Cardiac fibroblast (primary cell): Measurements from ENCODE around the gene ADCK1.

Experiments
- DNase-seq, 2 donors: peaks; one replicate each; pipeline versions ENCODE4 v3.0.0 to v3.0.0-alpha.2; 2010; ENCODE audit warnings: low read depth in 2 of 2
- H3K4me3 ChIP-seq, 2 donors: replicated peaks in 1 of 2; 1 replicate in 1 of 2; 2 replicates in 1 of 2; pipeline ENCODE4 v1.5.1; 2011; ENCODE audit warnings: low read depth in 2 of 2, low read length in 2 of 2, mild to moderate bottlenecking in 2 of 2, moderate library complexity in 1 of 2
- TF ChIP-seq, protein P1 (sequence below): IDR thresholded peaks from one replicate; pipeline ENCODE4 v1.5.1; 2011; ENCODE audit warnings: low read depth, mild to moderate bottlenecking, low read length, inconsistent platforms

Gene ADCK1

DNA sequence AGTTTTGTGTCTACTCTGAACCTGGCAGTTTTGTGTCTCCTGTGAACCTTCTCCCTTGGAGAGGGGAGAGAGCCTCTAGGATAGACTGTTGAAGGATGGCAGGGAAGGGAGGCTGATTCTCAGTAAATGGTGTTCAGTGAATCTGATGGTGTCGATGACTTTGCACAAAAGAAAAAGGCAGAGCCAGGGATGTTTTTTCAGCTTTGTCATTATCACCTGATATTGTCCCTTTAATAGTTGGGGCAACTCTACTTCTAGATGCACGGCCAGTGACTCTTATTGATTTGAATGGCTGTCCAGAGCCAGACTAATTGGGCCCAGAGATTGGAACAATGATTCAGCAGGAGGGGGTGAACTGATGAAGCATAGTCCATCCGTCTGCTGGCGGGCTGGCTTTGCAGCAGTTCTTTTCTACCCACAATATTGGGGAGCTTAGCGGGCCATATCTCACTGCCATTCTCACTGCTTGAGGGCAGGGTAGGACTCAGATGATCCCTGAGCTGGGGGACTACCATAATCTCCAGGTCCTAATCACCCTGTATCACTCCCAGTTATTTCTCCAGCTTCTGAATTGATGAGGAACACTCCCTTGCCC, 93.1 kb downstream of the ADCK1 start:
- TF ChIP-seq, protein P1, sequence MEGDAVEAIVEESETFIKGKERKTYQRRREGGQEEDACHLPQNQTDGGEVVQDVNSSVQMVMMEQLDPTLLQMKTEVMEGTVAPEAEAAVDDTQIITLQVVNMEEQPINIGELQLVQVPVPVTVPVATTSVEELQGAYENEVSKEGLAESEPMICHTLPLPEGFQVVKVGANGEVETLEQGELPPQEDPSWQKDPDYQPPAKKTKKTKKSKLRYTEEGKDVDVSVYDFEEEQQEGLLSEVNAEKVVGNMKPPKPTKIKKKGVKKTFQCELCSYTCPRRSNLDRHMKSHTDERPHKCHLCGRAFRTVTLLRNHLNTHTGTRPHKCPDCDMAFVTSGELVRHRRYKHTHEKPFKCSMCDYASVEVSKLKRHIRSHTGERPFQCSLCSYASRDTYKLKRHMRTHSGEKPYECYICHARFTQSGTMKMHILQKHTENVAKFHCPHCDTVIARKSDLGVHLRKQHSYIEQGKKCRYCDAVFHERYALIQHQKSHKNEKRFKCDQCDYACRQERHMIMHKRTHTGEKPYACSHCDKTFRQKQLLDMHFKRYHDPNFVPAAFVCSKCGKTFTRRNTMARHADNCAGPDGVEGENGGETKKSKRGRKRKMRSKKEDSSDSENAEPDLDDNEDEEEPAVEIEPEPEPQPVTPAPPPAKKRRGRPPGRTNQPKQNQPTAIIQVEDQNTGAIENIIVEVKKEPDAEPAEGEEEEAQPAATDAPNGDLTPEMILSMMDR: no peak
- no peak overlapping the region for H3K4me3 ChIP-seq
- DNase-seq: no peak

DNA sequence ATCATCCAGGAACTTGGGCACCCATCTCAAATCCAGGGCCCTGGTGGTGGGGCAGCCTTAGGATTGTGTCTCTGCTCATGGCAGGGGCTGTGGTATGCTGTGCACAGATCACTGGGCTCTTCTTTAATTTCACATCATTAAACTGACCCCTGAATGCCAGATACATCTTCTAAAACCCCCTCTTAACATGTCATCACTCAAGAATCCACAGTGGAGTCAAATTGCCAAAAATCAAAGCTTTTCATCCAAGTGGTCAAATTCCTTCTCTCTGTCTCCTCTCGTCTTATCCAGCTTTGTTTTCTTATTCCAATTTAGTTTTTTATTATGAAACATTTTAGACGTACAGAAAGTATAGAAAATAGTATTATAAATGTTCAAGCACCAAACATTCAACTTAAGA, 97.5 kb downstream of the ADCK1 start:
- TF ChIP-seq, protein P1: no peak
- DNase-seq: no peak
- no peak overlapping the region for H3K4me3 ChIP-seq

DNA sequence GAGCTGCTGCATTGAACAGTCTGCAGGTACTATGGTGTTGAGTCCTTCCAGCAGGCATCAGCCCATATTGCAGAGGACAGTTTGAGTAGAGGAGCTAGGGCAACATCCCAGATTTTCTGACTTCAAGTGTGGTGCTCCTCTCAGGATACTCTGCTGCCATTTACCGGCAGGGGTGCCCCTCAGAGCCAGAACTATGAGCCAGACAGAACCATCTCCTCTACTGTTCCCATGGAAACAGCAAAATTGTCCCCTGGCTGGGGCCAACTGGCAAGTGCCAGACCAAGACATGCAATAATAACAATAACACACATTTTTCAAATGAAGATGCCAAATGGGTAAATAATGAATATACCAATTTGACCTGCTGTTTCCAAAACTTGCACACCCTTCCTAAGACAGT, 102.9 kb downstream of the ADCK1 start:
- TF ChIP-seq, protein P1: no peak
- H3K4me3 ChIP-seq: no peak overlapping the region
- DNase-seq: no peak

DNA sequence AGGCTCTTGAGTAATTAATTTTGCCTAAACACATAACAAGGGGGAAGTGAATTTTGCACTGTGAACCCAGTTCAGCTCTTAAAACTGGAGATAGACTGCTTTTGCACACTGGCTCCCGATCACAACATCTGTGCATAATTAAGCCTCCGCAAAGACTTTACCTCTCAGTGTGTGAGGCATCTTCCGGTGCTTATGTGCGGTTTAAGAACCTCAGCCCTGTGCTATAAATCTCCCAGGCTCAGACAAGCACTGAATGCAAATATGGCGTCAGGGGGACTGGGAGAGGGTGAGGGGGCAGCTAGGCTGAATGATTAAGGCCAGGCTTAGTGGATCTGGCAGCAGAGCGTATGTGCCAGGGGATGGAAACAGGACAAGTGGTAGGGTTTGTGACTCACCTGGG, 103.3 kb downstream of the ADCK1 start:
- no peak for DNase-seq
- no peak overlapping the region for H3K4me3 ChIP-seq
- TF ChIP-seq, protein P1: no peak

DNA sequence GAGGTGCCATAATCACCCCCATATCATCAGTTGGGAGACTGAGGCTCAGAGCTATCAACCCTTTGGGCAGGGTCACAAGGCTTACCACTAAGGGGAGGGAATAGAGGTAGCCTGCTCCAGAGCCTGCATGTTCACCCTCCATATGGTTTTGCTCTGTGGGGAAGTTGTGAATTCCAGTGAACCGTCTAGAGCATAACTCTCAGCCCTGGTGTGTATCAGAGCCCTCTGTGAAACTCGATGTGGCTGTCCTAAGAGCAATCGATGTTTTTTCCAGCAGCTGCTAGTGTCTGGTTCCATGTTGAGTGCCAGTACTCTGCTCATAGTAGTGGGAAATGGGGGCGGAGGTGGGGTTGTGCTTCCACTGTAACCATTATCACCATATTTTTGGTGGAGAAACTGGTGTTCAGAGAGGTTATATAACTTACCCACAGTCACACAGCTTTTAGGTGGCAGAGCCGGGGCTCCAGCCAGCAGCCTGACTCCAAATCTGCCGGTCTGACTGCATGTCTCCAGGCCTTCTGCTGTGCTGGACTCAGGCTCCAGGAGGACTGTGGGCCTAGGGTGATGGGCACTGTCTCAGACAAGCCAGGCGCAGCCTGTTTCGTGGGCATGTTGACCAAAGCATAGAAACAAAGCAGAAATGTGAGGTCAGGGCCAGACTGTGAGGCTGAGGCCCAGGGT, 104.2 kb downstream of the ADCK1 start:
- TF ChIP-seq, protein P1: no peak
- no peak overlapping the region for H3K4me3 ChIP-seq
- DNase-seq: no peak

DNA sequence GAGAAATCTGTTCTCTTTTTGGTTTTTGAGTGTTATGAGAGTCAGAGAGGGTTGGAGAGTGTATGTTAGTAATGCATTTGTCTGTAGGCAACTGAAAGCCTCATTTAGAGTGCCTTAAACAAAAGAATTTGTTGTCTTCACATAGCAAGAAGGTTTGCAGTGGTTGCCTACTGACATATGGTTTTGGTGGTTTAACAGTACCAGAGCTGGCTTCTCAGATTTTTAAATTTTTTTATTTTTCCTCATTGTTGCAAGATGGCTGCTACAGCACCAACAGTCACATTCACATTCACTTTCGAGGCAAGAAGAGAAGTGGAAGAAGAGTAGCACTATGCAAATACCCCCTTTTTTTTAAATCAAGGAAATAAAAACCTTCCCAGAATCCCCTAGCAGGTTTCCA, 106.5 kb downstream of the ADCK1 start:
- no peak overlapping the region for H3K4me3 ChIP-seq
- TF ChIP-seq, protein P1: no peak
- no peak for DNase-seq
